IMR-90 (cell line): ENCODE results near the gene CNOT6. TPM values are rescaled to one million over a fixed set of nuclear protein-coding genes. Genes with fewer than 3 reads are reported as not detected.

Experiments
- ATAC-seq: fragments of 200-7000 bp; cut with Tn5 transposase; 2 replicates; pipeline ENCODE4 v1.9.1; 2020; ENCODE audit warnings: low read depth, mild to moderate bottlenecking, moderate library complexity
- BruUV-seq: library from RNA; stranded (reverse); fragments of 400-500 nt; replicated peaks from 2 replicates; lab custom pipeline; 2021; lab: Mats Ljungman, UMichigan
- CTCF ChIA-PET: fragments of 300-600 bp; formaldehyde crosslinking; extraction: SDS; loops from one replicate; lab custom pipeline; 2021; ENCODE audit warnings: antibody characterized with exemption; lab: Yijun Ruan, JAX
- POLR2A ChIA-PET: fragments of 300-600 bp; sonication (Branson Sonifier 250); formaldehyde crosslinking; loops from one replicate; lab custom pipeline; 2022; ENCODE audit warnings: antibody characterized with exemption; ENCODE audit not compliant: unreplicated experiment; lab: Charles Lee
- DNase-seq: peaks from one replicate; pipeline ENCODE4 v3.0.0; 2013
- H2AFZ ChIP-seq: replicated peaks from 2 replicates; pipeline ENCODE3; 2013; ENCODE audit warnings: low read length, mild to moderate bottlenecking; ENCODE audit not compliant: poor library complexity
- H2AK5ac ChIP-seq: 2 replicates; pipeline ENCODE4 v1.6.1; 2013; ENCODE audit warnings: low read depth, low read length, inconsistent platforms
- H2AK9ac ChIP-seq: replicated peaks from 2 replicates; pipeline ENCODE3; 2013; ENCODE audit warnings: mild to moderate bottlenecking, low read depth, low read length, moderate library complexity; ENCODE audit not compliant: poor library complexity
- H2BK120ac ChIP-seq: 2 replicates; pipeline ENCODE4 v1.6.1; 2013; ENCODE audit warnings: low read depth, low read length, inconsistent platforms
- H2BK15ac ChIP-seq: 3 replicates; pipeline ENCODE4 v1.6.1; 2013; ENCODE audit warnings: low read depth, low read length, inconsistent platforms
- H2BK20ac ChIP-seq: 2 replicates; pipeline ENCODE4 v1.6.1; 2013; ENCODE audit warnings: low read depth, mild to moderate bottlenecking, inconsistent platforms, low read length, moderate library complexity
- H2BK5ac ChIP-seq: 2 replicates; pipeline ENCODE4 v1.6.1; 2013; ENCODE audit warnings: mild to moderate bottlenecking, low read depth, low read length, inconsistent platforms; ENCODE audit not compliant: poor library complexity, severe bottlenecking
- H3K14ac ChIP-seq: replicated peaks from 2 replicates; pipeline ENCODE4 v1.6.1; 2013; ENCODE audit warnings: low read depth, low read length, inconsistent platforms
- H3K18ac ChIP-seq: 2 replicates; pipeline ENCODE4 v1.6.1; 2013; ENCODE audit warnings: low read depth, low read length, control low read depth
- H3K23ac ChIP-seq: 2 replicates; pipeline ENCODE4 v1.6.1; 2013; ENCODE audit warnings: low read depth, low read length, inconsistent platforms
- H3K27ac ChIP-seq: 2 replicates; pipeline ENCODE4 v1.5.1; 2013; ENCODE audit warnings: mild to moderate bottlenecking, control low read depth, low read length; ENCODE audit not compliant: insufficient read depth
- H3K27me3 ChIP-seq: 2 replicates; pipeline ENCODE4 v1.6.1; 2013; ENCODE audit warnings: low read length; ENCODE audit not compliant: control insufficient read depth, insufficient read depth
- H3K36me3 ChIP-seq: 2 replicates; pipeline ENCODE4 v1.6.1; 2013; ENCODE audit warnings: low read length, mixed read lengths; ENCODE audit not compliant: control insufficient read depth, insufficient read depth
- H3K4ac ChIP-seq: 2 replicates; pipeline ENCODE4 v1.6.1; 2013; ENCODE audit warnings: low read depth, low read length, inconsistent platforms
- H3K4me1 ChIP-seq: 2 replicates; pipeline ENCODE4 v1.6.1; 2013; ENCODE audit warnings: low read length, mixed read lengths; ENCODE audit not compliant: control insufficient read depth, insufficient read depth
- H3K4me2 ChIP-seq: 2 replicates; pipeline ENCODE4 v1.6.1; 2013; ENCODE audit warnings: low read depth, mild to moderate bottlenecking, control low read depth, low read length, moderate library complexity
- H3K4me3 ChIP-seq: 2 replicates; pipeline ENCODE4 v1.5.1; 2013; ENCODE audit warnings: low read depth, mild to moderate bottlenecking, control low read depth, low read length, moderate library complexity; ENCODE audit not compliant: insufficient read depth
- H3K56ac ChIP-seq: 2 replicates; pipeline ENCODE4 v1.6.1; 2013; ENCODE audit warnings: low read length, inconsistent platforms; ENCODE audit not compliant: insufficient read depth; ENCODE audit errors: extremely low read depth
- H3K79me1 ChIP-seq, 2 experiments: 2 replicates each; pipeline ENCODE4 v1.6.1; 2013; ENCODE audit warnings: low read length in 2 of 2, inconsistent platforms in 1 of 2, low read depth in 1 of 2
- H3K9ac ChIP-seq: 2 replicates; pipeline ENCODE4 v1.6.1; 2013; ENCODE audit warnings: low read depth, low read length, control low read depth
- H3K9me1 ChIP-seq: 2 replicates; pipeline ENCODE4 v1.6.1; 2013; ENCODE audit warnings: low read length, inconsistent platforms; ENCODE audit not compliant: insufficient read depth
- H3K9me3 ChIP-seq: 2 replicates; pipeline ENCODE4 v1.6.1; 2013; ENCODE audit warnings: low read length; ENCODE audit not compliant: control insufficient read depth, insufficient read depth
- H4K20me1 ChIP-seq: 2 replicates; pipeline ENCODE4 v1.6.1; 2013; ENCODE audit warnings: low read length, inconsistent platforms; ENCODE audit not compliant: insufficient read depth
- H4K5ac ChIP-seq: 2 replicates; pipeline ENCODE4 v1.6.1; 2013; ENCODE audit warnings: mild to moderate bottlenecking, low read depth, low read length, control low read depth
- H4K8ac ChIP-seq, 2 experiments: 2 replicates each; pipeline ENCODE4 v1.6.1; 2013; ENCODE audit warnings: low read depth in 2 of 2, low read length in 2 of 2, control low read depth in 1 of 2, inconsistent platforms in 1 of 2
- H4K91ac ChIP-seq: 2 replicates; pipeline ENCODE4 v1.6.1; 2013; ENCODE audit warnings: low read depth, low read length, inconsistent platforms; ENCODE audit not compliant: insufficient read depth
- MAFK ChIP-seq: IDR thresholded peaks from 2 replicates; pipeline ENCODE4 v1.6.1; 2012; ENCODE audit warnings: low read depth, low read length, improper control_type of control experiment
- MAZ ChIP-seq: IDR thresholded peaks from 2 replicates; pipeline ENCODE4 v1.6.1; 2012; ENCODE audit warnings: low read depth, mild to moderate bottlenecking, low read length, improper control_type of control experiment, moderate library complexity, borderline replicate concordance
- MXI1 ChIP-seq: IDR thresholded peaks from 2 replicates; pipeline ENCODE4 v1.6.1; 2012; ENCODE audit warnings: low read depth, mild to moderate bottlenecking, low read length, moderate library complexity, borderline replicate concordance
- NFE2L2 ChIP-seq: fragments of 150-350 bp; IDR thresholded peaks from 2 replicates; pipeline ENCODE4 v1.6.1; 2016; ENCODE audit warnings: low read depth, mild to moderate bottlenecking, low read length
- RAD21 ChIP-seq: IDR thresholded peaks from 2 replicates; pipeline ENCODE4 v1.6.1; 2012; ENCODE audit warnings: low read length, improper control_type of control experiment
- RFX5 ChIP-seq: IDR thresholded peaks from 2 replicates; pipeline ENCODE4 v1.8.0; 2012; ENCODE audit warnings: low read depth, mild to moderate bottlenecking, low read length, moderate library complexity
- SMC3 ChIP-seq: fragments of 150-350 bp; IDR thresholded peaks from 2 replicates; pipeline ENCODE4 v1.6.1; 2016; ENCODE audit warnings: low read depth, mild to moderate bottlenecking, antibody characterized with exemption, low read length, moderate library complexity
- USF2 ChIP-seq: fragments of 150-350 bp; IDR thresholded peaks from 2 replicates; pipeline ENCODE4 v1.6.1; 2017; ENCODE audit warnings: mild to moderate bottlenecking, antibody characterized with exemption, low read length, low read depth
- WGBS, 2 experiments: methylation state at CpG; one replicate each; pipeline versions ENCODE4 v1.1.5 to v1.1.7; 2013; ENCODE audit warnings: missing lambda C conversion rate in 2 of 2; ENCODE audit not compliant: insufficient read length in 1 of 2; ENCODE audit errors: extremely low coverage in 2 of 2; 5-methylcytosine and 5-hydroxymethylcytosine counted together
- dilution Hi-C: fragments of 300-500 bp; cut with HindIII; formaldehyde crosslinking; loops from one replicate; pipeline ENCODE4 v1.14.3; 2018; ENCODE audit warnings: low sequenced_read_pairs; ENCODE audit not compliant: unreplicated experiment
- in situ Hi-C: fragments of 300-500 bp; cut with MboI; formaldehyde crosslinking; loops from 3 replicates; pipeline ENCODE4 v1.14.3; 2019; ENCODE audit warnings: low sequenced_read_pairs, inconsistent platforms, mixed read lengths
- intact Hi-C: fragments of 100-400 bp; cut with micrococcal nuclease; formaldehyde crosslinking; loops from 2 replicates; pipeline ENCODE4 v1.10.0; 2022
- polyA plus RNA-seq, 3 experiments: library from polyadenylated mRNA; depleted of rRNA; stranded (reverse); fragments of >200 nt; gene quantifications; 2 replicates each; pipeline ENCODE4 v1.2.3, GENCODE V29; 2012; ENCODE audit warnings: low replicate concordance in 1 of 3
- total RNA-seq: library from RNA; depleted of rRNA; stranded (reverse); fragments of >200 nt; gene quantifications from 2 replicates; pipeline ENCODE4 v1.2.3, GENCODE V29; 2012

The CNOT6 gene
- total and polyA plus RNA-seq, 2 of the 4 experiments (the other 2 are of a cell fraction) = 9.7 to 10.8 TPM

GRCh38 chr5:180592176-180592575 is 98.0 kb downstream of the CNOT6 start:
- 87% methylated on average over 3 of the region's 10 CpGs; no CpG with 5 or more reads in 1 of the 2 experiments for WGBS, 2 experiments
- in situ Hi-C loops = no loop called here
- no peak overlapping the region for H3K9ac ChIP-seq
- no TSS peak for BruUV-seq
- H2BK20ac ChIP-seq = no peak overlapping the region
- no peak overlapping the region for H4K91ac ChIP-seq
- H3K9me3 ChIP-seq = no peaks in the 10 kb centered on the region
- dilution Hi-C loops = no loop called here
- H3K27me3 ChIP-seq = peaks cover 40% of the 10 kb centered on the region
- H4K8ac ChIP-seq = no peak overlapping the region
- H3K4ac ChIP-seq = no peak overlapping the region
- POLR2A ChIA-PET = no interaction called here
- H3K27ac ChIP-seq = no peak overlapping the region
- H2AFZ ChIP-seq = no peak overlapping the region
- H3K14ac ChIP-seq = no peak overlapping the region
- no peak overlapping the region for H2BK120ac ChIP-seq
- no peaks in the 10 kb centered on the region for H3K79me1 ChIP-seq
- no peak overlapping the region for H3K56ac ChIP-seq
- intact Hi-C loops = no loop called here
- no peak for ATAC-seq
- H3K23ac ChIP-seq = no peak overlapping the region
- no peaks in the 10 kb centered on the region for H3K9me1 ChIP-seq
- CTCF ChIA-PET = no interaction called here
- no peak overlapping the region for H2AK9ac ChIP-seq
- no peak overlapping the region for H3K4me3 ChIP-seq
- H3K36me3 ChIP-seq = no peaks in the 10 kb centered on the region
- no peak overlapping the region for H4K5ac ChIP-seq
- H2BK5ac ChIP-seq = no peak overlapping the region
- H3K4me2 ChIP-seq = no peak overlapping the region
- no peak for TF ChIP-seq MAZ
- no peak for TF ChIP-seq SMC3
- no peak for TF ChIP-seq MAFK
- no peak for TF ChIP-seq MXI1
- no peak for TF ChIP-seq USF2
- no peak for TF ChIP-seq NFE2L2
- no peak for TF ChIP-seq RFX5
- TF ChIP-seq RAD21 = no peak
- no peak overlapping the region for H3K18ac ChIP-seq
- no peaks in the 10 kb centered on the region; the same call in 1 of the 2 replicates for H3K4me1 ChIP-seq
- no peak overlapping the region for H2AK5ac ChIP-seq
- DNase-seq = no peak
- no peak overlapping the region for H2BK15ac ChIP-seq
- no peaks in the 10 kb centered on the region for H4K20me1 ChIP-seq
